Neutrophil (primary cell): Measurements from ENCODE around the gene ERC2.

Experiments
- H3K27ac ChIP-seq: fragments of 200-600 bp; sonication (generic); 2 replicates; pipeline ENCODE4 v1.5.1; 2016; ENCODE audit warnings: mild to moderate bottlenecking, moderate library complexity
- H3K27me3 ChIP-seq: fragments of 200-600 bp; sonication (generic); 2 replicates; pipeline ENCODE4 v1.6.0; 2016; ENCODE audit warnings: mild to moderate bottlenecking
- H3K36me3 ChIP-seq: fragments of 200-600 bp; sonication (generic); 2 replicates; pipeline ENCODE4 v1.5.1; 2017
- H3K4me1 ChIP-seq, 2 experiments: fragments of 200-600 bp in 1 of 2; sonication (generic) in 1 of 2; 1 replicate in 1 of 2; 2 replicates in 1 of 2; pipeline versions ENCODE4 v1.5.1 to v1.6.1; 2013 to 2016; ENCODE audit warnings: low read depth in 1 of 2, low read length in 1 of 2, mild to moderate bottlenecking in 1 of 2, moderate library complexity in 1 of 2; ENCODE audit not compliant: control insufficient read depth in 1 of 2, insufficient read depth in 1 of 2
- H3K4me3 ChIP-seq, 2 experiments: fragments of 200-600 bp in 1 of 2; sonication (generic) in 1 of 2; 1 replicate in 1 of 2; 2 replicates in 1 of 2; pipeline ENCODE4 v1.5.1; 2013 to 2016; ENCODE audit warnings: low read depth in 1 of 2, low read length in 1 of 2, mild to moderate bottlenecking in 1 of 2, moderate library complexity in 1 of 2
- H3K9me3 ChIP-seq: fragments of 200-600 bp; sonication (generic); 2 replicates; pipeline ENCODE4 v1.5.1; 2016
- TF ChIP-seq, protein P1 (sequence below): fragments of 200-600 bp; sonication (generic); IDR thresholded peaks from 2 replicates; pipeline ENCODE4 v1.5.1; 2016; ENCODE audit warnings: antibody characterized with exemption

The ERC2 gene

DNA sequence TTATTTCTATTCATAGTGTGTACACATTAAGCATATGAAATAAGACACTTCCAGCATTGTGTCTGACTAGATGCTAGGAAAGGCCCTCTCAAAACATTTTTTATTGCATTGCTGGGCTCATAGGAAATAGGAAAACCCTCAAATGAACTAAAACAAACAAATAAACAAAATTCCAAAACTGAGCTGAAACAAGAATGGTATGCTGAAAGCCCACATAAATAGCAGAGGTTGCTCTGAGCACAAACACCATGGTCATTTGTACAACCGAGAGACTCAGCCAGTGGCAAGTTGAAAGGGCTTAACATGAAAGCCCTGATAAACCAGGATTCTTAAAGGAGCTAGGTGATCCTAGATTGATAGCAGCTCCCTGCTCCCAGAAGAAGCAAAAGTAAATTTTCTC lies 671.2 kb downstream of the ERC2 start:
- TF ChIP-seq, protein P1, sequence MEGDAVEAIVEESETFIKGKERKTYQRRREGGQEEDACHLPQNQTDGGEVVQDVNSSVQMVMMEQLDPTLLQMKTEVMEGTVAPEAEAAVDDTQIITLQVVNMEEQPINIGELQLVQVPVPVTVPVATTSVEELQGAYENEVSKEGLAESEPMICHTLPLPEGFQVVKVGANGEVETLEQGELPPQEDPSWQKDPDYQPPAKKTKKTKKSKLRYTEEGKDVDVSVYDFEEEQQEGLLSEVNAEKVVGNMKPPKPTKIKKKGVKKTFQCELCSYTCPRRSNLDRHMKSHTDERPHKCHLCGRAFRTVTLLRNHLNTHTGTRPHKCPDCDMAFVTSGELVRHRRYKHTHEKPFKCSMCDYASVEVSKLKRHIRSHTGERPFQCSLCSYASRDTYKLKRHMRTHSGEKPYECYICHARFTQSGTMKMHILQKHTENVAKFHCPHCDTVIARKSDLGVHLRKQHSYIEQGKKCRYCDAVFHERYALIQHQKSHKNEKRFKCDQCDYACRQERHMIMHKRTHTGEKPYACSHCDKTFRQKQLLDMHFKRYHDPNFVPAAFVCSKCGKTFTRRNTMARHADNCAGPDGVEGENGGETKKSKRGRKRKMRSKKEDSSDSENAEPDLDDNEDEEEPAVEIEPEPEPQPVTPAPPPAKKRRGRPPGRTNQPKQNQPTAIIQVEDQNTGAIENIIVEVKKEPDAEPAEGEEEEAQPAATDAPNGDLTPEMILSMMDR, result no peak
- H3K9me3 ChIP-seq, result no peaks in the 10 kb centered on the region
- H3K4me1 ChIP-seq, result no peaks in the 10 kb centered on the region
- no peak overlapping the region for H3K4me3 ChIP-seq
- H3K27me3 ChIP-seq, result no peaks in the 10 kb centered on the region
- H3K36me3 ChIP-seq, result no peaks in the 10 kb centered on the region
- no peak overlapping the region for H3K27ac ChIP-seq

DNA sequence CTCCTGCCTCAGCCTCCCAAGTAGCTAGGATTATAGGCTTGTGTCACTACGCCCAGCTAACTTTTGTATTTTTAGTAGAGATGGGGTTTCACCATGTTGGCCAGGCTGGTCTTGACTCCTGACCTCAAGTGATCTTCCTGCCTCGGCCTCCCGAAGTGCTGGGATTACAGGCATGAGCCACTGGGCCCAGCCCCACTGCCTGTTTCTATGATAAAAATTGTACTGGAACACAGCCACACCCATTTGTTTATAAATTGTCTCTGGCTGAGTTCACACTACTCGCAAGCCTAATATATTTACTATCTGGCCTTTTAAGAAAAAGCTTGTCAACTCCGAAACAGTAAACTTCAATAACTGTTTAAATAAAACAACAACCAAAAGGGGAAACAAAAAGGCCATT lies 671.7 kb downstream of the ERC2 start:
- Histone ChIP-seq H3K36me3 (no peaks in the 10 kb centered on the region), H3K9me3 (no peaks in the 10 kb centered on the region), H3K4me3 (no peak overlapping the region), H3K4me1 (no peaks in the 10 kb centered on the region), H3K27me3 (no peaks in the 10 kb centered on the region), H3K27ac (no peak overlapping the region)
- TF ChIP-seq, protein P1, result no peak

DNA sequence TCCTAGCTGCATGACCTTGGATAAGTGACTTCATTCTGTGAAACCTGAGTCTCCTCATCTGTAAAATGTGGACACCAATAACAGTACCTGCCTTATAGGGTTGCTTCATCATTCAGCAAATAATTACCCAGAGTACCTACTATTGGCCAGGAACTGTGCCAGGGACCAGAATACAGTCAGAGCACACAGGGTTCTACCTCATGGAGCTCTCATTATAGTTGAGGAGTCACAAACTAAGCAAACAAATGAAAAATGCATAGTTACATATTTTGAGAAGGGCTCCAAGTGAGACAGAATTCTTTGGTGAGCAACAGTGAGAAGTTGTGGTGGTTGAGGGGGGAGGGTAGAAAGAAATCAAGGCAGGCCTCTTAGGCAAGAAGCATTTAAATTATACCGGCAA lies 672.5 kb downstream of the ERC2 start:
- H3K4me1 ChIP-seq, result no peaks in the 10 kb centered on the region
- H3K9me3 ChIP-seq, result no peaks in the 10 kb centered on the region
- no peak overlapping the region for H3K4me3 ChIP-seq
- no peaks in the 10 kb centered on the region for H3K27me3 ChIP-seq
- no peak overlapping the region for H3K27ac ChIP-seq
- H3K36me3 ChIP-seq, result no peaks in the 10 kb centered on the region
- TF ChIP-seq, protein P1, result no peak

DNA sequence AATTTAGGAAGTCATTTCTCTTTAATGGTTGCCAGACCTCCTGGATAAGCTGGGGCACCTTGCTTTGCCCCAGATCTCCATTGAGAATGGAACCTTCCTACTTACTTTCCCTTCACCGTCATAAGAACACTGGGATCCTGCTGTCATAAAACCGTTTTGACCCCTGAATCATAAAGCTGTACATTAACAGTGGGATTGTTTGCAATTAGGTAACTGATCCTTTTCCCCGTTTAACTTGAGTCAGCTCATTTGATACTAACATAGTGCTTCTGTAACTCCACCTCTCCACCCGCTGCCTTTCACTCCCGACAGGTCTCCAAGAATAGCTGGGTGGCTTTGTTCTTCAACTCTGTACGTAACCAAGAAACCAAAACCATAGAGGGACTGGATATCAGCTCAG lies 673.0 kb downstream of the ERC2 start:
- no peaks in the 10 kb centered on the region for H3K36me3 ChIP-seq
- no peaks in the 10 kb centered on the region for H3K27me3 ChIP-seq
- TF ChIP-seq, protein P1, result no peak
- no peak overlapping the region for H3K4me3 ChIP-seq
- H3K27ac ChIP-seq, result no peak overlapping the region
- H3K4me1 ChIP-seq, result no peaks in the 10 kb centered on the region
- no peaks in the 10 kb centered on the region for H3K9me3 ChIP-seq

DNA sequence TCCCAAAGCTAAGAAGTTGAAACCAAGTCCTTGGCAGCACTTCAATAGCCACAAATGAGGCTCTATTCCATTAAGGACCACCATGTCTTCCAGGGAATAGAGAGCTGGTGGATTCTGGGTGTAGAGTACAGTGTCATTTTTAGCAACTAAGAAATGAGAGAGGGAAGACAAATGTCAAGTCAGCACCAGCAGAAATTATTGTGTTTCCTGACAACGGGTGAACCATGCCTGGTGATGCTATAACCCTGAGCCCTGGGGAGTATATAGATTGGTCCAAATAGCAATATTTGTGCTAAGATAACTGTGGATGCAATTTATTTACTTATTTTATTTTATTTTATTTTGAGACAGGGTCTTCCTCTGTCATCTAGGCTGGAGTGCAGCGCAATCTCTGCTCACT lies 675.5 kb downstream of the ERC2 start:
- H3K9me3 ChIP-seq, result no peaks in the 10 kb centered on the region
- TF ChIP-seq, protein P1, result no peak

DNA sequence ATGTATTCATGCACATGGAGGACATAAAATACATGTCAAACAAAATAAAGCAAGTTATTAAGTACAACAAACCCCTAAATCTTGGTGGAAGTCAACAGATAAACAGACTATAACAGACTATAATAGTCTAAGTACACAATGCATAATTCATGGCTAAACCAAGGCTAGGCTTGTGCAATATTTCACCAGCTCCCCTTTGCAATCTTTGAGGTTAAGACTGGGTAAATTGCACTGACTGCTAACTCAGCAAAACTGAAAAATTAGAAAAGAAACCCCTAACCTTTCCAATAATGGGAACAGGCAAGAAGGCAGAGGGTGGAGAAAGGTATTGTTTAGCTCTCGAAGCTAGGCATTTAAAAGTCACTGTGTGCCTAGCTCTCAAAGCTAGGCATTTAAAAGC lies 676.3 kb downstream of the ERC2 start:
- Histone ChIP-seq H3K27me3 (no peaks in the 10 kb centered on the region), H3K4me3 (no peak overlapping the region), H3K36me3 (no peaks in the 10 kb centered on the region), H3K9me3 (no peaks in the 10 kb centered on the region), H3K4me1 (no peaks in the 10 kb centered on the region), H3K27ac (no peak overlapping the region)
- TF ChIP-seq, protein P1, result no peak

More for the DNA sequence above, 675.5 kb downstream of the ERC2 start:
- Histone ChIP-seq H3K4me3 (no peak overlapping the region), H3K27ac (no peak overlapping the region), H3K27me3 (no peaks in the 10 kb centered on the region), H3K4me1 (no peaks in the 10 kb centered on the region), H3K36me3 (no peaks in the 10 kb centered on the region)
